HCEC 1CT (cell line): Measurements from ENCODE around the gene ARHGAP6.

Experiments used
- DNase-seq: peaks from one replicate; pipeline ENCODE4 v3.0.0-alpha.2; 2017

ARHGAP6 gene

DNA sequence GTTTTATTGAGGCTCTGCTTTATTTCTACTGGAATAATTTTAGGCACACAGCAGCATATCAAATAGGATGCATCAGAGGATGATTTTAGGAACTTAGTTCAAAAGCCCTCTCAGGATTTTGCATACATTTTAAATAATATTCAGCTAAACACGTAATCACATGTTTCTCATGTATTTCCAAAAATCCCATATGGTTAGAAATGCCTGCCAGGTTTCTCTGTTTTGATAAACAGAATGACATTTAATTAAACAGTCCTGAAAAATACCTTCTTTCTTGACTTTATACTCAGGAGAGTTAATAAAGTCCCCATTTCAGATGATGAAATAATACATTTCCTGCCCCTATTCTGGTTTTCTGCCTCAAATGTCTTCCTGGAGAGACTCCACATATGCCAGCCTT, 459.0 kb downstream of the ARHGAP6 start:
- DNase-seq, result no peak

GRCh38 chrX:11205796-11206195, 459.9 kb downstream of the ARHGAP6 start:
- DNase-seq, result no peak

- no peak for DNase-seq
Measured at GRCh38 chrX:11197671-11198070, 468.0 kb downstream of the ARHGAP6 start.

GRCh38 chrX:11196476-11196875, 469.2 kb downstream of the ARHGAP6 start:
- no peak for DNase-seq

- peak; percentile 79 for DNase-seq
Measured at GRCh38 chrX:11193035-11193469, 472.7 kb downstream of the ARHGAP6 start.

DNA sequence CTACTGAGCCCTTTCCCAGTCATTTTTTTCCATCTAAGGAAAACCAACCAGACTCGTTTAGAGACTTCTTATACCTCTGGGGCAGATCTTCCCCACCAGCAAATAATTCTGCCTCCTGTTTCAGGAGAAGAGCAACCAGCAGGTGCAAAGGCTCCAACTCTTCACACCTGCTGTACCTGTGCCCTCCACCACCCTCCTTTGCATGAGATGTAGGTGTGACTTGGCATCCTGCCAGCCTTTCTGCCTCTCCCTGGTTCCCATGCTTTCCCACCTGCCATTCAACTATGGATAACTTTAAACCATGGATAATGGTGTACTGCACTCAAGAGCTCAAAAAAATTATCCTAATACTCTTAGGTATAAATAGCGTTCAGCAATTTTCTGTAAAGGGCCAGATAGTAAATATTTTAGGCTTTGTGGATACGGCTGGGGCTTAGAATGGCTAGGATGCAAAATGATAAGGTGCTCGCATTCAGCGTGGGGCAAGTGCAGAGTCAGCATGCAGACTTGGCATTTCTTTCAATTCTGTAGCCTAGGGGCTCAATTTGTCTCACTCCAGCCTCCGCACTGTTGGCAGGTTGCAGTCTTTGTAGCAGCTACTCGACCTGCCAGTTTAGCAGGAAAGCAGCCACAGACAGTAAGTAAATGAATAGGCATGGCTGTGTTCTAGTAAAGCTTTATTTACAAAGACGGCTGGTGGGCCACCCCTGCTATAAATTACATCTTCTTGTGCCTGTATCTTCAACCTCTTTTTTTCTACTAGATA, 474.8 kb downstream of the ARHGAP6 start:
- no peak for DNase-seq

DNA sequence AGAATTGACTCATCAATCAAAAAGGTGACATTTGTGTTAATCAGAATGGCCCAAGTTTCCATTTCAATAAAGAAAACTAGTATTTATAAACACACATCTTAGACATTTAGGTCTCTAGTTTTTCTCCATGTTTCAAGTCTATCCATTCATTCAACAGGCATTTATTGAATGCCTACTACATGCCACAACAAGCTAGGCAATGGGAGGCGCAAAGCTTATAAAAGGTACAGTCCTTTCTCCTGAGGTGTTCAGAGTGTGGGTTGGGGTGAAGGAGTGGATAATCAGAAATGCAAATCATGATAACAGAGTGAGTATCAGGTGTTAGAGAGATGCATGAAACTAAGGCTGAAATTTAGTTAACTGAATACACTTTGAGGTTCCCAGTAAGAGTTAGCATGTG, 476.6 kb downstream of the ARHGAP6 start:
- no peak for DNase-seq

- DNase-seq, result peak; percentile 50
Measured at GRCh38 chrX:11188664-11189063, 477.1 kb downstream of the ARHGAP6 start.

- no peak for DNase-seq
Measured at GRCh38 chrX:11187001-11187400, 478.7 kb downstream of the ARHGAP6 start.

DNA sequence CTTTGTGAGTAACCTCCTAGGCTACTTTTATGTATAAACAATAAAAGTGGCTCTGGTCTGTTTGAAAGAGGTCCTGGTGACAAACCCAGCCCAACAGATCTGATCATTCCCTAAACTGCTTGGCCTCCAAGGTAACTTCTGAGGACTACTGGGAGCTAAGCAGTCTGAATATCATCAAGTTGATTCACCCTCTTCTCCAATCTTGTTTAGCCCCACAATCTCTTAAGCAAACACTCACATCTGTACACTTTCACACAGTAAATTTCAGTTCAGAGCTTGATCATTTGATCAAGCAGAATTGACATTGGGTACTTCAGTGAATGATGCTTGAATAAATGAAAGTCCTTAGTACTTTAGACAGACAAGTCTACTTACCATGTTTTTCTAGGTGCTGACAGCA, 479.9 kb downstream of the ARHGAP6 start:
- DNase-seq, result no peak

GRCh38 chrX:11180571-11180970, 485.1 kb downstream of the ARHGAP6 start:
- no peak for DNase-seq

DNA sequence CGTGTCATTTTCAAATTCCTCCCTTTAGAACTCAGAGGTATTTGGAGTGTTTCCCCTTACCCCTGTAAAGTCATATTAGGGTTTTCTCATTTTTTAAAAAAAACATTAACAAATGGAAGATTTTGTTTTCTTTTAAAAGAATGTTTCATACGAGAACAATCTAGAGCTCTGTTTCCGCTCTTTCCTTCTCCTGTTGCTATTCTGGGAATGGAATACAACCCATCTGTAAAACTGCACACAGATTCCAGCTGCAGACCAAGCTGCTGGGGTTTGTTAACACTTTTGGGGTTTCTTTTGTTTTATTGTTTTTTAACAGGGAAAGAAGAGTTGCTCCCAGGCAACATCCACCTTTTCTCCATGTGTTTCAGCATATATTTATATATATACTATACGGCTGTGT, 493.3 kb downstream of the ARHGAP6 start:
- DNase-seq, result no peak

DNA sequence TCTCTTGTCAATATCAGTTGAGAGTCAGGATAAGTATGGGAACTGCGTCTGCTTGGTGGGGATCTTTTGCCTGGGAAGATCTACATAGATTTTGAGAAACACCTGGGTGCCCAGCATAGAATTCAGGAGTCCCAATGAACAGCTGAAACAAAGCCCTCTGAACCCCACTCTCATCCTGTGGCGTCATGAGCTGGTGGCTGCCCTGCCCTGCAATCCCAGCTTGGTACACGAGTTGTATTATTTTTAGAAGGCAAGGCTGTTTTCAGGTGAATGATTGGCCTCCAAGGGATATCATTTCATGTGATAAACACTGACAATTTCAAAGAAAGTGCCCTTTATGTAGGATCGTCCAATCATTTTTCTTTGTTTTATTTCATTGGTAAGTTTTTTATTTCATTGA, 493.8 kb downstream of the ARHGAP6 start:
- no peak for DNase-seq

DNA sequence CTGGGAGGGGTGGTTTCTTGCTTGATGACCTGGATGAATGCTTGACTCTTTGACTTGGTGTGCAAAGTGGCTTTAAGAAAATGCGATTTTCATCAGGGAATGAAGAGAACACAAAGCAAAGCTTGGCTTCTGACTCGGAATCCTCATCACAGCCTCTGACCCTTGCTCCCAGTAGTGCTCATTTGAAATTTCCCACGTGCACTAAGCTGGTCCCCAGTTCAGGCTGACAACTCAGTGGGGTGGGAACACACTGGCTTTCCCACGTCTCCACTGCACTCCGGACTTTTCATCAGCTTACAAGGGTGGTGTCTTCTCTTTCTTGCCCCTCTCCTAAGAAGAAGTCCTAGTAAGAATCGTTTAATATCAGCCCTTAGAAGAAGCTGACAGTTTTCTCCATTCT, 501.3 kb downstream of the ARHGAP6 start:
- no peak for DNase-seq

GRCh38 chrX:11159149-11159548, 506.6 kb downstream of the ARHGAP6 start:
- no peak for DNase-seq

DNA sequence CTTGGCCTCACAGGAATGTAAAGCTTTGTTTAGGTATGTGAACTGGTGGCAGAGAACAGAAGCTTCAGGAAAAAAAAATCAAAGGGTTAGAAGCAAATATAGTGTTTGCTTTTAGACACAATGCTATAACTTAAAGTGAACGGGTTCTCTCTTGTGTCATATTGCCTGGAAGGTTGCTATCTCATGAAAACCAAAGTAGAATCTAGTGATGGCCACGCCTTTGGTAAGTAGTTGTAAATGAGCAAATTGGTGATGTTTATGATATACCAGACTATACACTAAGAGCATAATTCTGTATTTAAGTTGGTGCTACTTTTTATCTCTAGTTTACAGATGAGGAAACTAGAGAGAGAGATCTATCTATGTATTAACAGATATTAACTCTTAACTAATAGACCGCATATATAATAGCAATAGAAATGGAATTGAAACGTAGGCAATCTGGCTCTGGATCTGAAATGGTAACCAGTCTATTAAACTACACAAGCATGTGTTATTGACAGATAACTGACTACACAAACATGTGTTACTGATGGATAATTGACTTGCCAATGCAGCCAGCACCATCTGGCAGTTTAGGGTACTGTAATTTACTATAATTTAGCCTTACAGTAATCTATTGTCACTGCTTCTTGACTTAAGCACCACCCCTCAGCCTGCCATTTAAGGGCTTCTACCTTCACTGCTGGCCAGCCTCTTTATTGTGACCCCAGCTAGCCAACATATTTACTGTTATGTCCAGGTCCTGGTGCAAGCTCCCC, 513.7 kb downstream of the ARHGAP6 start:
- no peak for DNase-seq

GRCh38 chrX:11148401-11148800, 517.3 kb downstream of the ARHGAP6 start:
- DNase-seq, result no peak

DNA sequence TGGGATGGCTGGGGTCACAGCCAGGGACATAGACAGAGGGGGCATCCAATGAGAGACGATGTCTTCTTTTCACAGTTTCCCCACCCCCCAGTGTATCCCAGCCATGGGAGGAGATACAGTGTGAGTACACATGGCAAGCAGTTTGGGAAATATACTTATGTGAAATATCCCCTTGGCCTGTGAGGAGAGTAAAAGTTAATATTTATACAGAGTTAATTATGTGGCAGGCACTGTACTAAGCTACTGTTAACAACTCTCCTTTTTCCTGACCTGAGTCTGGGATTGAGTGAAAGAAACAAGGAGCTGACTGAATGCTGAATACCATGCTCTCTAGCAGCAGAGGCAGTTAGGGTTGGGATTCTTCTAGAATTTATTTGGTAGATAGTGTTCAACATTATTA, 519.3 kb downstream of the ARHGAP6 start:
- DNase-seq, result no peak

DNA sequence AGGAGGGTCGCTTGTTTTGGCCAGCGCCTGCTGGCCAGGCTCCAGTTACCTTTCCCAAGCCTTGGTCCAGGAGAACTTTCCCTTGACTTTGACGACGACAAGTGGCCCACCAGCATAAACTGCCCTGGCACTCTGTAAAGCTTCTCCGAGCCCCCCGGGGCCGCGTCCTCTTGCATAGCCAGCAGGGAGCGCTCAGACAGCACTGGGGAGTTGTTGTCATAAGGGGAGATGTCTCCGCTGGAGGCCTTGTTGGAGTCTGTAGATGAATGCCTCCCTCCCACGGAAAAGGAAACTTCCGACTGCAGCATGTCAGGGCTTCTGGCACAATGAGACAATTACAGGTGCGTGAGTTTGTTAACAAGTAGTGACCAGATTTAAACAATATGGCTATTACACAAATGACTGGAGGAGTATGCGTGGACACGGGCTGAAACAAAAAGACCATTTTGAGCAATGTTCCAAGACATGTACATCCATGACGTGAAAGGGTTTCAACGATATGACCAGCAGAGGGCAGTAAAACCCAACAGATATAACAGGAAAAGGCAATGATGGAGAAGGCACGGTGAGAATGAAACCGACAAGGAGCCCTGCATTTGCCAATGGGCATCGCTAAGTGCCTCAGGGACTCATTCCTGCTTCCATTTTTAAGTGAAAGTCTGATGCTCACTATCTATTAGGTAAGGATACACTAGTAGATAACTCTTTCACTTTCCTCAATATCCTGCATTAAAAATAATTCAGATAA, 521.6 kb downstream of the ARHGAP6 start:
- peak; percentile 58 for DNase-seq

- DNase-seq, result no peak
Measured at GRCh38 chrX:11138498-11139390, 527.0 kb downstream of the ARHGAP6 start.

GRCh38 chrX:11137543-11138139, 528.1 kb downstream of the ARHGAP6 start:
- peak; percentile 2 for DNase-seq

DNA sequence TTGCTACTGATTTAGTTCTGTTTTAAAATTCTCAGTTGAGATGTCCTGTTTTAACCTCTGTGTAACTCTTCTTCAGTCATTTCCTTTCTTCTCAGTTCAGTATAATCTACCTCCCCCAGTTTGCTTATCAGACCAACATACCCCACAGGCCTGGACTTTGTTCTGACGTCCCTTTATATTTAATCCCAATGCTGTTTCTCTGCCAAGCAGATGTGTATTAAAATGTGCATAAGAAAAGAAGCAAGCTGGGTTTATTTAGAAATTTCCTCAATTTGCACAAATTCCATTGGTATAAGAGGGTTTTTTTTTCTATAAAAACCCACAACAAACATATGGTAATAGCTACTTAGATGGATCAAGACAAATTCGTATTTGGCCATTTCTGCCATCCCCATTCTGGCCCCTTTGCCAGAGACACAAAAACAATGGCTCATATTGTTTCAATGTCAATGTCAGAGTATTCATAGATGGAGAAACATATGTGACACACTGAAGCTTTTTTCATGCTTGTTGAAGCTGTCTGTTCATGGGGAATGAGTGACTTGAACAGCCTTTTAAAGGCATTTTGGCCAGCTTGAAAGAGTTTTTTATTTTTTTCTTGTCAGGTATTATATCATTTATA, 530.0 kb downstream of the ARHGAP6 start:
- DNase-seq, result no peak
